Body of pancreas (tissue), 4 donors: ENCODE results near the gene PRRT3. TPM values are rescaled to one million over a fixed set of nuclear protein-coding genes. Genes with fewer than 3 reads are reported as not detected.

Experiments used
- ATAC-seq: fragments of 150-250 bp; one replicate; pipeline ENCODE4 v1.9.1; 2016
- DNase-seq, 4 donors: peaks; one replicate each; pipeline ENCODE4 v3.0.0-alpha.2; 2019
- H3K27ac ChIP-seq, 4 donors: fragments of 200-600 bp; sonication (generic); 1 replicate in 3 of 4; 2 replicates in 1 of 4; pipeline versions ENCODE4 v1.5.1 to v1.6.1; 2016 to 2019; ENCODE audit warnings: mild to moderate bottlenecking in 1 of 4, mixed read lengths in 1 of 4, moderate library complexity in 1 of 4
- H3K27me3 ChIP-seq, 2 donors: fragments of 200-600 bp; sonication (generic); one replicate each; pipeline ENCODE4 v1.6.0; 2016; ENCODE audit warnings: mild to moderate bottlenecking in 1 of 2
- H3K36me3 ChIP-seq, 2 donors: fragments of 200-600 bp; sonication (generic); replicated peaks in 1 of 2; 2 replicates each; pipeline ENCODE4 v1.5.1; 2016; ENCODE audit warnings: low read depth in 2 of 2; ENCODE audit not compliant: insufficient read depth in 1 of 2
- H3K4me1 ChIP-seq: fragments of 200-600 bp; sonication (generic); one replicate; pipeline ENCODE4 v1.6.0; 2016
- H3K4me3 ChIP-seq, 2 donors: fragments of 200-600 bp; sonication (generic); 1 replicate in 1 of 2; 2 replicates in 1 of 2; pipeline ENCODE4 v1.5.1; 2016 to 2019
- H3K9me3 ChIP-seq, 3 donors: fragments of 200-600 bp; sonication (generic); 1 replicate in 2 of 3; 2 replicates in 1 of 3; pipeline ENCODE4 v1.5.1; 2016
- CTCF ChIP-seq, 7 experiments: fragments of 450-650 bp in 4 of 7; fragments of 200-600 bp in 3 of 7; sonication (generic) in 3 of 7; IDR thresholded peaks; one replicate each; pipeline ENCODE4 v1.5.1; 2016 to 2019; ENCODE audit warnings: antibody characterized with exemption in 7 of 7
- POLR2A ChIP-seq, 3 donors: fragments of 450-650 bp; IDR thresholded peaks; one replicate each; pipeline ENCODE4 v1.6.1; 2016; ENCODE audit warnings: antibody characterized with exemption in 3 of 3, mild to moderate bottlenecking in 2 of 3
- WGBS, 2 donors: methylation state at CpG; one replicate each; pipeline ENCODE4 v1.1.5; 2017; 5-methylcytosine and 5-hydroxymethylcytosine counted together
- intact Hi-C: fragments of 100-400 bp; cut with DNase I; formaldehyde crosslinking; loops from one replicate; pipeline ENCODE4 v1.15.1; 2023
- total RNA-seq, 2 donors: library from RNA; depleted of rRNA; stranded (reverse); fragments of >200 nt; gene quantifications; one replicate each; pipeline ENCODE4 v1.1.0, GENCODE V29; 2016

The PRRT3 gene
- 1 to 10 TPM; 3.9 to 4.3 TPM for total RNA-seq

GRCh38 chr3:9951962-9952805, at the start of gene PRRT3:
Gene PRRT3 (minus strand): TSS chr3:9952408. CDS start chr3:9950115, 2,293 bp downstream.
- no peaks in the 10 kb centered on the region for H3K27me3 ChIP-seq
- no peaks in the 10 kb centered on the region for H3K9me3 ChIP-seq
- H3K4me1 ChIP-seq, result peaks cover 26% of the 10 kb centered on the region
- peak within 1 kb of the TSS in 1 of 2 donors; percentile 22 for H3K4me3 ChIP-seq
- TF ChIP-seq POLR2A (IDR thresholded peaks at IDR 0.05) (peak in 1 of 3 donors; percentile 14), CTCF (IDR thresholded peaks at IDR 0.05) (no peak)
- ATAC-seq, result peak; percentile 47
- 7 to 20% methylated on average over 39 to 40 of the region's 52 CpGs for WGBS, 2 donors
- intact Hi-C loops, result no loop called here
- no peaks in the 10 kb centered on the region for H3K36me3 ChIP-seq
- peak in 2 of 4 donors; percentile 26 to 30 for DNase-seq
- H3K27ac ChIP-seq, result no peak within 1 kb of the TSS

GRCh38 chr3:10000686-10001085, 48.5 kb upstream of the PRRT3 start:
- ATAC-seq (no peak), DNase-seq (no peak)
- intact Hi-C loops, result no loop called here
- H3K36me3 ChIP-seq, result no peaks in the 10 kb centered on the region
- no peaks in the 10 kb centered on the region for H3K9me3 ChIP-seq
- H3K27me3 ChIP-seq, result no peaks in the 10 kb centered on the region
- TF ChIP-seq POLR2A (IDR thresholded peaks at IDR 0.05) (no peak), CTCF (IDR thresholded peaks at IDR 0.05) (no peak)
- no peaks in the 10 kb centered on the region for H3K4me1 ChIP-seq
- H3K27ac ChIP-seq, result no peak overlapping the region
- WGBS, 2 donors, result 93% methylated on average over 7 of the region's 7 CpGs
- no peak overlapping the region for H3K4me3 ChIP-seq

- H3K9me3 ChIP-seq, result no peaks in the 10 kb centered on the region
- 91% methylated on average over 10 of the region's 10 CpGs for WGBS, 2 donors
- ATAC-seq (no peak), DNase-seq (no peak)
- no peaks in the 10 kb centered on the region for H3K27me3 ChIP-seq
- H3K4me1 ChIP-seq, result no peaks in the 10 kb centered on the region
- TF ChIP-seq CTCF (IDR thresholded peaks at IDR 0.05), result no peak
- no peak for TF ChIP-seq POLR2A (IDR thresholded peaks at IDR 0.05)
- no peak overlapping the region for H3K27ac ChIP-seq
- H3K36me3 ChIP-seq, result no peaks in the 10 kb centered on the region
- H3K4me3 ChIP-seq, result no peak overlapping the region
- intact Hi-C loops, result no loop called here
Measured at GRCh38 chr3:9994086-9994844, 42.1 kb upstream of the PRRT3 start.

- ATAC-seq (peak; percentile 39), DNase-seq (peak in 3 of 4 donors; percentile 22 to 29 (median 28))
- Histone ChIP-seq H3K27ac (peak overlapping the region; percentile 4 to 80 (median 60)), H3K4me3 (peak overlapping the region; percentile 63 to 87), H3K27me3 (no peaks in the 10 kb centered on the region), H3K4me1 (peaks cover 27% of the 10 kb centered on the region), H3K36me3 (no peaks in the 10 kb centered on the region), H3K9me3 (no peaks in the 10 kb centered on the region)
- intact Hi-C loops, result no loop called here
- TF ChIP-seq CTCF (IDR thresholded peaks at IDR 0.05) (no peak), POLR2A (IDR thresholded peaks at IDR 0.05) (no peak)
- WGBS, 2 donors, result 0% methylated on average over 5 to 17 of the region's 17 CpGs
Measured at GRCh38 chr3:9986230-9986725, 34.1 kb upstream of the PRRT3 start.
